Neural cell (in vitro differentiated cells): ENCODE results near the gene UBR7. TPM values are rescaled to one million over a fixed set of nuclear protein-coding genes. Genes with fewer than 3 reads are reported as not detected.
A peak's percentile ranks its signal among the peaks of the same experiment; 100 is the strongest.

Experiments used
- H2AFZ ChIP-seq: fragments of 200-600, 300-800 bp; sonication (generic), shearing (Covaris generic); 2 replicates; pipeline ENCODE4 v1.6.0; 2014; ENCODE audit warnings: low read depth, mild to moderate bottlenecking, antibody characterized with exemption, low read length, moderate library complexity
- H3F3A ChIP-seq: fragments of 200-600 bp; shearing (Covaris generic); 2 replicates; pipeline ENCODE4 v1.6.1; 2016; ENCODE audit warnings: mild to moderate bottlenecking, moderate library complexity, mixed read lengths, antibody characterized with exemption, low read length; ENCODE audit not compliant: insufficient read depth, poor library complexity, severe bottlenecking
- H3K27ac ChIP-seq: fragments of 200-600, 300-800 bp; sonication (generic), shearing (Covaris generic); 2 replicates; pipeline ENCODE4 v1.5.1; 2014; ENCODE audit warnings: mild to moderate bottlenecking, low read length, moderate library complexity
- H3K27me3 ChIP-seq: fragments of 300-800, 200-600 bp; sonication (generic), shearing (Covaris generic); 2 replicates; pipeline ENCODE4 v1.6.0; 2014; ENCODE audit warnings: mild to moderate bottlenecking, low read depth, low read length, moderate library complexity; ENCODE audit not compliant: insufficient read depth
- H3K36me3 ChIP-seq: fragments of 300-800, 200-600 bp; sonication (generic), shearing (Covaris generic); 2 replicates; pipeline ENCODE4 v1.5.1; 2014; ENCODE audit warnings: mild to moderate bottlenecking, antibody characterized with exemption, low read length, moderate library complexity; ENCODE audit not compliant: insufficient read depth
- H3K4me2 ChIP-seq: fragments of 300-800, 200-600 bp; sonication (generic), shearing (Covaris generic); 2 replicates; pipeline ENCODE4 v1.6.0; 2014; ENCODE audit warnings: mild to moderate bottlenecking, low read length
- H3K4me3 ChIP-seq: fragments of 300-800, 200-600 bp; sonication (generic), shearing (Covaris generic); 2 replicates; pipeline ENCODE4 v1.5.1; 2014; ENCODE audit warnings: mild to moderate bottlenecking, low read length, moderate library complexity
- H3K79me2 ChIP-seq: fragments of 200-600 bp; shearing (Covaris generic); replicated peaks from 2 replicates; pipeline ENCODE4 v1.6.0; 2014; ENCODE audit warnings: mild to moderate bottlenecking, low read length, moderate library complexity; ENCODE audit not compliant: insufficient read depth
- H3K9ac ChIP-seq: fragments of 300-800, 200-600 bp; sonication (generic), shearing (Covaris generic); 2 replicates; pipeline ENCODE4 v1.6.1; 2016; ENCODE audit warnings: mild to moderate bottlenecking, low read length, mixed read lengths
- H3K9me2 ChIP-seq: fragments of 200-600 bp; shearing (Covaris generic); 2 replicates; pipeline ENCODE4 v1.6.1; 2016; ENCODE audit warnings: mild to moderate bottlenecking, low read length, mixed read lengths; ENCODE audit not compliant: insufficient read depth
- H3K9me3 ChIP-seq: fragments of 200-600, 300-800 bp; sonication (generic), shearing (Covaris generic); 2 replicates; pipeline ENCODE4 v1.6.1; 2016; ENCODE audit warnings: mild to moderate bottlenecking, mixed run types, low read length, moderate library complexity, mixed read lengths
- H4K20me1 ChIP-seq: fragments of 200-600 bp; shearing (Covaris generic); 2 replicates; pipeline ENCODE4 v1.6.1; 2016; ENCODE audit warnings: mild to moderate bottlenecking, mixed run types; ENCODE audit not compliant: insufficient read depth
- CTCF ChIP-seq: fragments of 450-650 bp; IDR thresholded peaks from 2 replicates; pipeline ENCODE4 v1.5.1; 2014; ENCODE audit warnings: antibody characterized with exemption, mild to moderate bottlenecking, moderate library complexity; ENCODE audit not compliant: poor library complexity, severe bottlenecking
- EP300 ChIP-seq: fragments of 450-650 bp; conservative IDR thresholded peaks from 2 replicates; pipeline ENCODE4 v1.6.1; 2014; ENCODE audit warnings: antibody characterized with exemption, mild to moderate bottlenecking, moderate library complexity; ENCODE audit not compliant: poor library complexity, severe bottlenecking
- EZH2 ChIP-seq: fragments of 200-600, 300-800 bp; shearing (Covaris generic), sonication (generic); IDR thresholded peaks from 2 replicates; pipeline ENCODE4 v1.6.1; 2014; ENCODE audit warnings: antibody characterized with exemption, low read length, borderline replicate concordance, mild to moderate bottlenecking; ENCODE audit not compliant: insufficient read depth, poor library complexity, severe bottlenecking
- MXI1 ChIP-seq: fragments of 450-650 bp; conservative IDR thresholded peaks from 2 replicates; pipeline ENCODE4 v1.6.1; 2014; ENCODE audit warnings: antibody characterized with exemption, mild to moderate bottlenecking; ENCODE audit not compliant: poor library complexity, severe bottlenecking
- POLR2AphosphoS5 ChIP-seq: IDR thresholded peaks from 2 replicates; pipeline ENCODE4 v1.6.1; 2012
- RAD21 ChIP-seq: fragments of 450-650 bp; conservative IDR thresholded peaks from 2 replicates; pipeline ENCODE4 v1.6.1; 2014; ENCODE audit warnings: antibody characterized with exemption, mild to moderate bottlenecking, moderate library complexity
- REST ChIP-seq: IDR thresholded peaks from 2 replicates; pipeline ENCODE4 v1.6.1; 2012; ENCODE audit warnings: borderline replicate concordance
- SMC3 ChIP-seq: fragments of 450-650 bp; conservative IDR thresholded peaks from 2 replicates; pipeline ENCODE4 v1.6.1; 2014; ENCODE audit warnings: antibody characterized with exemption, mild to moderate bottlenecking, moderate library complexity; ENCODE audit not compliant: poor library complexity
- TAF1 ChIP-seq: IDR thresholded peaks from 2 replicates; pipeline ENCODE4 v1.6.1; 2012; ENCODE audit warnings: low read depth
- polyA plus RNA-seq: library from polyadenylated mRNA; depleted of rRNA; stranded (reverse); fragments of >200 nt; gene quantifications from 2 replicates; pipeline ENCODE4 v1.2.3, GENCODE V29; 2014

The UBR7 gene
- polyA plus RNA-seq, 1 donor from 2014 or later, result 34.8 TPM

- Histone ChIP-seq H3F3A (no peaks in the 10 kb centered on the region), H3K36me3 (no peaks in the 10 kb centered on the region), H3K27ac (no peak overlapping the region), H2AFZ (no peak overlapping the region), H3K9ac (no peak overlapping the region), H3K27me3 (no peaks in the 10 kb centered on the region), H3K79me2 (peaks cover 25% of the 10 kb centered on the region), H3K9me3 (no peaks in the 10 kb centered on the region), H3K4me2 (no peak overlapping the region), H3K4me3 (peak overlapping the region; percentile 92), H4K20me1 (no peaks in the 10 kb centered on the region), H3K9me2 (no peaks in the 10 kb centered on the region)
- TF ChIP-seq RAD21 (no peak), POLR2AphosphoS5 (no peak), REST (no peak), CTCF (no peak), EP300 (no peak), EZH2 (no peak), SMC3 (no peak), TAF1 (no peak), MXI1 (no peak)
These were observed 20.6 kb upstream of the UBR7 start for GRCh38 chr14:93186466-93186865.

- H3K4me3 ChIP-seq, result no peak overlapping the region
- no peak overlapping the region for H3K4me2 ChIP-seq
- H3K36me3 ChIP-seq, result no peaks in the 10 kb centered on the region
- peaks cover 25% of the 10 kb centered on the region for H3K79me2 ChIP-seq
- no peaks in the 10 kb centered on the region for H3F3A ChIP-seq
- no peaks in the 10 kb centered on the region for H3K9me3 ChIP-seq
- H3K27me3 ChIP-seq, result no peaks in the 10 kb centered on the region
- no peak for TF ChIP-seq TAF1
- no peak overlapping the region for H2AFZ ChIP-seq
- H3K27ac ChIP-seq, result no peak overlapping the region
- no peak overlapping the region for H3K9ac ChIP-seq
- H4K20me1 ChIP-seq, result no peaks in the 10 kb centered on the region
- no peaks in the 10 kb centered on the region for H3K9me2 ChIP-seq
These were observed 20.1 kb upstream of the UBR7 start for GRCh38 chr14:93186956-93187355.

- no peaks in the 10 kb centered on the region for H3K9me3 ChIP-seq
- no peaks in the 10 kb centered on the region for H3K27me3 ChIP-seq
- H3K36me3 ChIP-seq, result no peaks in the 10 kb centered on the region
- H3K9me2 ChIP-seq, result no peaks in the 10 kb centered on the region
- H3K9ac ChIP-seq, result no peak overlapping the region
- no peak overlapping the region for H2AFZ ChIP-seq
- TF ChIP-seq CTCF, result no peak
- TF ChIP-seq EZH2, result no peak
- TF ChIP-seq SMC3, result no peak
- no peak for TF ChIP-seq MXI1
- no peak for TF ChIP-seq REST
- no peak for TF ChIP-seq RAD21
- TF ChIP-seq POLR2AphosphoS5, result no peak
- no peak for TF ChIP-seq EP300
- TF ChIP-seq TAF1, result no peak
- H3K4me3 ChIP-seq, result no peak overlapping the region
- H3F3A ChIP-seq, result no peaks in the 10 kb centered on the region
- H3K27ac ChIP-seq, result no peak overlapping the region
- no peak overlapping the region for H3K4me2 ChIP-seq
- H4K20me1 ChIP-seq, result no peaks in the 10 kb centered on the region
- no peaks in the 10 kb centered on the region for H3K79me2 ChIP-seq
These were observed 11.6 kb upstream of the UBR7 start for GRCh38 chr14:93195316-93195999.
